GM21423 (cell line): ENCODE results near the gene SRC.

Source experiments
- ATAC-seq: cut with Tn5 transposase; IDR thresholded peaks from one replicate; pipeline ENCODE4 v1.9.1; 2021; ENCODE audit warnings: mild to moderate bottlenecking, moderate library complexity; ENCODE audit not compliant: unreplicated experiment

Gene SRC

GRCh38 chr20:37393863-37394542, 48.1 kb downstream of the SRC start:
- ATAC-seq = no peak

GRCh38 chr20:37394543-37395409, 48.8 kb downstream of the SRC start:
- no peak for ATAC-seq

- no peak for ATAC-seq
Measured at GRCh38 chr20:37395410-37395797, 49.5 kb downstream of the SRC start.

- no peak for ATAC-seq
Measured at GRCh38 chr20:37395921-37396415, 50.0 kb downstream of the SRC start.

- ATAC-seq = no peak
Measured at GRCh38 chr20:37396416-37397075, 50.6 kb downstream of the SRC start.

- ATAC-seq = no peak
Measured at GRCh38 chr20:37397076-37397953, 51.4 kb downstream of the SRC start.

- ATAC-seq = no peak
Measured at GRCh38 chr20:37397954-37398749, 52.2 kb downstream of the SRC start.

- no peak for ATAC-seq
Measured at GRCh38 chr20:37398750-37399621, 53.0 kb downstream of the SRC start.

GRCh38 chr20:37401282-37401929, 55.5 kb downstream of the SRC start:
- no peak for ATAC-seq

GRCh38 chr20:37401930-37402675, 56.2 kb downstream of the SRC start:
- ATAC-seq = no peak

GRCh38 chr20:37403107-37404033, 57.4 kb downstream of the SRC start:
- ATAC-seq = no peak

- no peak for ATAC-seq
Measured at GRCh38 chr20:37404461-37404890, 58.5 kb downstream of the SRC start.

- no peak for ATAC-seq
Measured at GRCh38 chr20:37405351-37405897, 59.5 kb downstream of the SRC start.

- ATAC-seq = no peak
Measured at GRCh38 chr20:37406010-37406998, 60.4 kb downstream of the SRC start.

- ATAC-seq = no peak
Measured at GRCh38 chr20:37407019-37407566, 61.2 kb downstream of the SRC start.
